Activated CD4-positive, alpha-beta T cell treated with anti-CD3 and anti-CD28 coated beads, Interleukin-2, amount 50 U/mL, for 16 hours (primary cell): ENCODE measurements around the gene SPTLC3.
"Not testable (repeated sequence)": the region's sequence is repeated elsewhere in the genome, so short reads cannot be mapped to it uniquely, and the experiment has no call there.

Source experiments
- DNase-seq: peaks from one replicate; pipeline ENCODE4 v3.0.0-alpha.2; 2020

SPTLC3 gene

DNA sequence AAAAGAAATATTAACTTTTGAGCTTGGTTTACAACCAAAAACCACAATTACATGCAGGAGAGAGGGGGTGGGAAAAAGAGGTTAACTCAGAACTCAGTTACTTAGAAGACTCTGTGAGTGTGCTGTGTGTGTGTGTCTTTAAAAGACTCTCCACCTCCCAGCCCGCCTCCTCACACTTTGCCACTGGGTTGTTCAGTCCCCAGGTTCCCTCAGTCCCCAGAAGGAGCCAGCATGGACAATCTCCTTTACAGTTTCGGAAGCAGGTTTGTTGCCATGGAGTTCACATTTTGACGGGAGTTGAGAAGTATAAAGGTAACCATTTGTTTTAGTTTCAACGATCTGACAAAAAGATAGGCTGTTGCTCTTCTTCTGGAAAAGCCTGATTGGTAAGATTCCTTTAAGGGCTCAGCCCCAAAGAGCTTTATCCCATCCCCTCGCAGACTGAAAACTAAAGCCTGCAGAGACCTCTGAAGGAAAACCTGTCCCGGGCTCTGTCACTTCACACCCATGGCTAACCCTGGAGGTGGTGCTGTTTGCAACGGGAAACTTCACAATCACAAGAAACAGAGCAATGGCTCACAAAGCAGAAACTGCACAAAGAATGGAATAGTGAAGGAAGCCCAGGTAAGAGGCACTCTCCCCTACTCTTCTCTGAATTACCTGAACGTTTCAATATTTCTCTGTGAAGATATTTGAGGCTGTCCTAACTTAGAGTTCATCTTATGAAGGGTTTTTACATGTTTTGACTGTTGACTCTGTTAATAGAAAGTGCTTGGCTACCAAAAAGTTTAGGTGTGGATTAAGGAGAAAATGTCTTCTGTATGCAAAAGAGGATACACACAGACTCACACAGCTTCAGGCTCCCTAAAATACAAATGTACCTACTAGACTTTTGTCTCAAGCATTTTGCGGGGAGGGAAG, at the start of gene SPTLC3:
Gene SPTLC3 (plus strand): TSS at position 212 of the 921 bp plus-strand sequence. CDS start 296 bp downstream, at position 508.
- no peak for DNase-seq

DNA sequence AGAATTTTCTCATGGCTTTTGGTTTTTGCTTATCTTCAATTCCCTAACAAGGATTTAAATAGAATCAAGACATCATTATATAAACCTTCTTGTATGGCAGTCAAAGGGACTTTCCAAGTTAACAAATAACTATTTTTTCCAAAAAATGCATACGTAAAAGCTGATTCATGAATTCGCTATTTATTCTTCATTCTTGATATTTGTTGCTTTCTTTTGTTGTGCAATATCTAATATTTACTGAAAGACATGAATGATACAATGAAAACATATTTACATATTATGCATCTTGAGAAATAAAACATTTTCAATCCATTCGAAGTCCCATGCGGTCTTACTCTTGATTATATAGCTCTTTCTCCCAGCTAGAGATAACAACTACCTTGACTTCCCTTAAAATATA, 47.0 kb upstream of the SPTLC3 start:
- DNase-seq: no peak

DNA sequence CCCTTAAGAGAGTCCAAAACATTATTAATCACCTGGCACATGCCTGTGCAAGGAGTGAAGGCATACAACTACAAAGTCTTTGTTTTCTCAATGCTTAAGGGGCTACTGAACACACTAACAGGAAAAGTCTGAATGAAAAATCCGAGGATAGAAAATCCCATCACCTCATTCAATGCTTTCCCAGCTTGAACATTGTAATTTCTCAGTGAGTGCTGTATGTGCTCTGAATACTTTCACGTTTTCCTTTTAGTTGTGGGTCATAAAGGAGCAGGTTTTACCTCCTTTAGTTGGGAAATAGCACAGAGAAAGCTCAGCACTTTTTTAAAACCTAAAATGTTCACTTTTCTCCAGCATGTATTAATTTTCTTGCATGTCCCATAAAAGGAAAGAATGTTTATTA, 45.9 kb upstream of the SPTLC3 start:
- DNase-seq: no peak

DNA sequence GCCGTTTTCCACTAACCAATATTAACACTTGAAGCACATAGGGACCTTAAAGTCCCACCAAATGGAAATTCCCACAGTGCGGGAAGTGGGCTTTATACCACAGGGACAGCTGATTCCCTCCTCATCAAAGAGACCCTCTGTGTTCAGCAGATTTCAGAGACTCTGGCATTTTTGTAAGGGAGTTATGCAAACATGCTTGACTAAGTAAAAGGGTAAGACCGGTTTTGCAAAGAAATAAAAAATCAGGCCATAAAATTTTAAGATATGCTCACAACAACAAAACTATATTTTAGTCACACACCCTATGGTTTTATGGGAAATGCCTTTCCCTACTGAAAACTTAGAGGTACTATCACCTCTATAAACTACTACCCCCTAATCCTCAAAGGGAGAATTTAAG, 45.4 kb upstream of the SPTLC3 start:
- DNase-seq: no peak

DNA sequence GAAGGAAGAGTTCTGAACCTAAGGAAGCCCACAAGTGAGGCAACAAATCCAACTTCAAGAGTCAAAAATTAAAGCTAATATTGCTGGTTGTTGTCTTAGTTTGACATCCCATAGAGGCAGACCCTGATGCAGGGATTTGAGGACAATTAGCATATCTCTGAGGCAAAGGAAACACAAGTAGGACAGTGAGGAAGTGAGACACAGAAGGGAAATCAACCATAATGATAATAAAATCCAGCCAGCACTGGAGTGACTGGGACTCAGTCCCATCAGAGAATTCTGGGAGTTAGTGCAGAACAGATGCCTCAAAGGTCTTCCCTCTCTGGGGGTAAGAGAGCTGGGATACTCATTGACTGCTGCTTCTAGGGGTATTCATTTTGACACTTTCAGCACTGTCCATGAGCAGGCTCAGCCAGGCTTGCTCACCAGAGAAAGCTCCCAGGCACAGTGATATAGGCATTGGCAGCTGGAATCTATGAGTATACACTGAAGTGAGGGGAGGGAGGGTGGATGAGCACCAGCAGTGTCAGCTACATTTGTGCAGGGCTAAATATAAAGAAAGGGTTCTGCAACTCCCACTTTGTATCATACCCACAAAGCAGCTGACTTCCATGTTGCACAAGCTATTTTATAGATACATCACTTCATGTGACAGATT, 43.4 kb upstream of the SPTLC3 start:
- DNase-seq: no peak

DNA sequence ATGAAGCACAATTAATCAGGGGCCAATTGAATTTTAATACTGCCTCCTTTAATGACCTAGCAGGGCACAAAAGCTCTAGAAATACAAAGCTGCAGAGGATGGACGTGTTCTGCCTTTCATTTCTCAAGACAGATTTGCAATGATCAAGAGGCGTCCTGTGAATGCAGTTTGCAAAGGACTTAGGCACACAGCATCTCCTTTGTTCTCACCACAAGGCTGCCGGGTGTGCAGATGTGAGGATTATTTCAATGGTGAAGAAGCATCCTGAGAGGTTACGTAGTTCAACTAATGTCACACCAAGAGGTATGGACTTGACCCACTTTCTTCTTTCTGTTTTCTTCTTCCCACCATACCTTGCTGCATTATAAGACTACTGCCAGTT, 42.9 kb upstream of the SPTLC3 start:
- no peak for DNase-seq

DNA sequence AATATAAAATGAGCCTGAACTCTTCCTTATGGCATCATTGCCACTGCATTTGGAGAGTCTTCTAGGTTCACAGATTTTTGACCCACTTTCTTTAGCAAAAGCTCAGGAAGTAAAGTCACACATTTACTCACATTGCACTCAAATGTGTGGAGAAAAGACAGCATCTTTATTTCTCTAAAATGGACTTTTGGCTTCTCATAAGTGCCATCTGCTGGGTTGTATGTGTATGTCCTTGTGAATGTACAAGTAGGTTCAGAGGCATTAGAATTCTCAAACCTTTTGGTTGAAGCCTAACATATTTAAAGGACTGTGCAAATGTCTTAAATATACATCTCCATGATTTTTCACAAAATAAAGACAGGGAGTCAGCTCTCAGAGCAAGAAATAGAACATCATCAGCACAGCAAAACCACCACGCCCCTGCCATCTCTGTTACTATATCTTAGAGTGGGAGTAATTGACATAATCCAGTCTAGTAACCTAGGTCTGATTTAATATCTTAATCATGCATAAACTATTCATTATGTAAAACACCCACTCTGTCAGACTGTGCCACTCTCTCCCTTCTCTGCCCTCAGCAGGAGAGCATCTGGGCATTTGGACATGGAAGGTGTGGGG, 42.2 kb upstream of the SPTLC3 start:
- DNase-seq: no peak

DNA sequence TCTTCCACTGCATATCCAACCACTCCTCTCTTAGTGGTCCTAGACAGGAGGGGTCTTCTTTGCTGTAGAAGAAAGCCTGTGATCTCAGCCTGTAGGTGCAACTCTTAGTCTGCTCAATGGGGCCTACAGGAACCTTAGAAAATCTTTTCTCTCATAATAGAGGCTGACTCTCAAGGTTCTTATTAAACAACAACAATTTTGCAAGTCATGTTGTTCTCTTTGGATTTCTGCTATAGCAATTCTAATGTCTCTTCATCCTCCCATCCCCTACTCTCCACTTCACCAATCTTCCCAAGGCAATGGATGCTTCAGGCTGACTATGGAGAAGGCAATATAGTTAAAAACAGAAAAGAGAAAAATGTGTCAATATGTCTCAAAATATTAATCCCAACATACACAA, 40.8 kb upstream of the SPTLC3 start:
- no peak for DNase-seq

DNA sequence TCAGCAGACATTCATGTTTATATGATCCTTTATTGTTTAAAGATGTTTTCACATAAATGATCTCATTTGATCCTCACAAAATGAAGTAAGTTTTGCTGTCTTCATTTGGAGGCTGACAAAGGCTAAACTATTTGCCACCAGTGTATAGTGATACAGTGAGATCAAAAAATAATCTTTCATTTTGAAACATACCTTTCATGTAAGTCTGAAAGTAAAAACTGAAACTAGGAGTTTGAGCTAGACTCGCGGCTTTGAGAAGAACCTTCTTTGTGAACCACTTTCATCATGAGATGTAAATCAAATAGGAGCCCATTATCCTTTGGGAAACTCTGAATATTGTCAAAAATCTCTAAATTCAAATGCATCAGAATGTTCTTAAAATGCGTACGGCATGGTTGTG, 40.3 kb upstream of the SPTLC3 start:
- DNase-seq: no peak

DNA sequence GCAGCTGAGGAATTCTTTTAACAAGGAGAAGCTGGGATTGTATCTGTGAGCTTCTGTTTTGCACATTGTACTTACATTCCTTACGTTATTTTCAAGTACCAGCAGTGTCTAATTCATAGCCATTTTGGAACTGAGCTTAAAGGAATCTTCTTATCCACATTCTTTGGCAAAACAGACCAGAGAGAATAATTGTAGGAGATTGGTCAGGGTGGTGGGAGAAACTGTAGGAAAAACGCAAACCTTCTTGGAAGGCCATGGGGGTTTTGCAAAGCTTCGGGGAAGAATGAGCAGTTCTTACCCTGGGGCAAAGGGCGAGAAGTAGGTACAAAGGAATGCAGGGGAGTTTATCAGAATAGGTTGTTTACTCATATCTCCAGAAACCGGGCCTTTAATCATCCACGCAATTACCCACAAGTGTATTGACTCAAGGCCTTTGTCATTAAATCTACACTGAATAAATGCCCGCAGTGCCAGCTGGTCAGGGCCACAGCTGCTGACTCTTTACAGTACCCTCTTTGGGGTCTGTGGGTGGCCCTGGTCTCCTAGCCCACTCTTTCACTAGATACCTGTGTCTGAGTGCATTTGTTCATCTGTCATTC, 39.6 kb upstream of the SPTLC3 start:
- no peak for DNase-seq

DNA sequence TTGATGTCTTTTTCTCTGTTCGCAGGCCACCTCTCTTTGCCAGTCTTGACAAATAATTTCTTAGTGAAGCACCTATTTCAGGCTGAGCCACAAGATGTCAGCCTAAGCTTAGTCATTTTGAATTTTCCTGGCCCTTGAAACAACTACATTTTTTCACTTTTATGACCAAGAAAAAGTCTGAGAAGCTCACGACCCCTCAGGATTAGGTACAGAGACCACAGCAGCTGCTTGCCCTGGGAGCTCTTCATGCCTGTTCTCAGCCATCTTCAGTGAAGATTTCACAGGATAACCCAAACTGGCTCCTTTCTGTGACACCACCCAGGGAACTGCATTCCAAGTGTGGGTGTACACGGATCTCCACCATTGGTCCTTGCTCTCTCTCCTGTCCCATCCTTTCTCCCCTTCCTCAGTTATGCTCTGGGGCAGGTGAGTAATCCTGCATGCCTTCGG, 38.4 kb upstream of the SPTLC3 start:
- no peak for DNase-seq

DNA sequence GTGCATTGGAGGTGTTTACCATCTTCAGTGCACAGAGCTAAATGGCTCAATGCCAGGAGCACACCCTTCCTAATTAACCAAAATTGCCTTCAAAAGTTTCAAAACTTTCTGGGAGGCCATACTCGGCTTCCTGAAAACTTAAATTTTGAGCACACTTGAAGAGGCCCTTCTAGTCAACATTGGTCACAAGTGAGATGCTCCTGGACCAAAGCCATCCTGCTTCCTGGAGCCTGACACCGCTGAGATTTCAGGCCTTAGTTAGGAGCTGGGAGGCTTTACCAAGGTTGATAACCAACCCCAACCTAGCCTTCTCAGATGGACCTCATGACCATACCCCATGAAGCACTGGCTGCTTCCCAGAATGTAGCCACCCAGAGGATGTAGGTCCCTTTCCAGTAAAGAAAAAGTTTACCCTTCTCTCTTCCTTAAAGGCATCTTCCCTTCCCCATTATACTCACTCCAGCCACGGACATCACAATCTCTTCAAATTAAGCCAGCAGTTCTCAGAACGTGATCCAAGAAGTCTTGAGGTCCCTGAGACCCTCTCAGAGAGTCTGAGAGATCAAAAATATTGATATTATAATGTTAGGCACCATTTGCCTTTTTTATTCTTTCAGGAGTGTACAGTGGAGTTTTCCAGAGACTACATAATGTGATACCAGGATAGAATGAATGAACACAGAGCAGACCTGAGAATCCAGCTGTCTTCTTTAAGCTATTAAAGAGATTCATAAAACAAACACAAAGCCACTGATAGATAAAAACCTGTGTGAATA, 32.8 kb upstream of the SPTLC3 start:
- no peak for DNase-seq

DNA sequence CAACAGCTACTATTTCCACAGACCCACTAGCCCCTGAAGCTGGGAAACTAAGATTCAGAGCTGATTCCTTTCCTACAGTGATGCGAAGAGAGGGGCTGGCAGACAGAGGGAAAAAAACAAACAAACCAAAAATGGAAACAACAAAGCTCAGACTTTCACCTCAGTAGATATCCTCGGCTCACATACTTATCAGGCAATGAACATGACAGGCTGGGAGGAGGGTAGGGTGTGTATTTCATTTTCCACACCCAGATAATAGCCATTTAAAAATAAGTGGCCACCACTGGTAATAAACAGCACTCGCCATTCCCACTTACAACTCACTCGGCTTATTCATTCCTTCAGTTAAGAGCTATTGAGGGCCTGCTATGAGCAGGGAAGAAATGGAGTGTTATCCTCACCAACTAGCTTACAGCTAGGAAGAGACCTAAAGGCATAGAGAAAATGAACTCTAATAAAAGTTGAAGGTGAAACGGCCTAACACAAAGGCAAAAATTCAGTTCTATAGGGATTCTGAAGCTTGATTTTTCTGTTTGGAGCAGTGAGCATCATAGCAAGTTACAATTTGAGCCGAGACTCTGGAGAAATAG, 32.0 kb upstream of the SPTLC3 start:
- DNase-seq: no peak

DNA sequence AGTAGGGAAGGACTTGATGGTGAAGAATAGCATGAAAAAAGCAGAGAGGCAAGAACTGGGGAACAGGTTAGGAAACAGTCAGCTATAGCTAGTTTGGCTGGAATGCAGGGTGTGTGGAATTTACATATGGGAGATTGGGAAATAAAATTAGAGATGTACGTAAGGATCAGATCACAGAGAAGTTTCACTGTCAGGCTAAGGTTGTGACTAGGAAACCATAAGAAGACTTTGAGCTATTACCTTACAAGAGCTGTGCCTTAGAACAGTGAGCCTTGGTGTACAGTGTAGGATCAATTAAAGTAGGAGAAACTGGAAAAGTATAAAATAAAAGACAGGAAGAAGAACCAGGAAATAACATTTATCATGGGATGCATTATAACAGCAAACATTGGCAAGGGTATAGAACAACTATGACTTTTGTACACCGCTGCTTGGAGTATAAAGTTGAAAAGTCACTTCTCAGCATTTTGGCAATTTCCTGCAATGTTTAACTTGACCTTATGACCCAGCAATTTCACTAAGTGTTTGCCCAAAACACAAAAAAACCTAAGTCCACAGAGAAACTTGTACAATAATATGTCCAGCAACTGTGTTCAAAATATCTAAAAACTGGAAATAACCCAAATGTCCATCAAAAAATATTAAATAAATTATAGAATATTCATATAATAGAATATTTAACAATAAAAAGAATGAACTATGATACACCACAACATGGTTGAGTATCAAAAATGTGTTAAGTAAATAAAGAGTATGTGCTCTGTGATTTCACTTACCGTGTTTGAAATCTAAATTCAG, 31.2 kb upstream of the SPTLC3 start:
- no peak for DNase-seq

DNA sequence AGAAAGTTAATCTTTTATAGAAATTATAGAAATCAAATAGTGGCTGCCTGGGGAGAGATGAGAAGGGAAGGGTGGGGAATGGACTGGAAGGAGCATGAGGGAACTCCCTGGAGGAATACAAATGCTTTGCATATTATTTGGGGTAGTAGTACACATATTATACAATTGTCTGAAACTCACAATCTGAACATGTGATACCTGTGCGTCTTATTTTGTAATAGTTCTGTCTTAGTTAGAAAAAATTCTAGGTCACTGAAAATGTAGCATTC, 30.7 kb upstream of the SPTLC3 start:
- DNase-seq: no peak

DNA sequence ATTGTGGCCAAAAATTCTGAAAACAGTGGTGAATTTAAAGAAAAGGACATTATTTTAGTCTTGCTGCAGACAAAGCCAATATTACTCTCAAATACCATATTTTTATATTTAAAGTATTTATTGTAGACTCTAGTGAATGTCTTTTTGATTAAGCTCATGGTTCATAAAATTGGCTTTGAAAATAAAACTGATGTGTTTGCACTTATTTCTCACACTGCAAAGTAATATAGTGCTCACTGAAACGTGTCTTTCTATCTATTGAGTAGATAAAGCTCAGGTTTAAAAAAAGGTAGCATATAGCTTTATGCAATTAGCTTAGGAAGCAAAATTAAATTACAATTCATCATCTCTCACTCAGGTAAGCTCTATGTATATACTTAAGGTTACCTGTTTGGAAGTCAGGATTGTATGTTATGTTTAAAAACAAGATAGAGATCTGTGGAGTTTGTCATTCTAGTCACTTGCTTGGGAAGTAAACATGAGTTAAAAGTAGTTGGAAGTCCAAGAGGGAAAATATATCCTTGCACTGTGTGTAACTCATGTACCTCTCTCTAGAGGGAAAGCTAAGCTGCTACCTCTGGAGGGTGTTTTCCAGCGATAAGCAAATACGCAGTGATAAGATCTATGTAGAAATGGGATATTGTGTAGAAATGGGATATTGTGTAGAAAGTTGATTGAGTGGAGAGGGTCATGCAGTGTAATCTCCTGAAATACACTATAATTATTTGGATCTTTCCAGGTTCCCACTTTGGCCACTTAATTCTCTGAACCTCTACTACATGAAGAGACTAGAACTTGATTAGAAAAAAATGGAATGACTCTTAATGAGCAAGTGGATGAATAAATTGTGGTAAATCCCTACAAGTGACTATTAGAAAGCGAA, 29.9 kb upstream of the SPTLC3 start:
- no peak for DNase-seq

DNA sequence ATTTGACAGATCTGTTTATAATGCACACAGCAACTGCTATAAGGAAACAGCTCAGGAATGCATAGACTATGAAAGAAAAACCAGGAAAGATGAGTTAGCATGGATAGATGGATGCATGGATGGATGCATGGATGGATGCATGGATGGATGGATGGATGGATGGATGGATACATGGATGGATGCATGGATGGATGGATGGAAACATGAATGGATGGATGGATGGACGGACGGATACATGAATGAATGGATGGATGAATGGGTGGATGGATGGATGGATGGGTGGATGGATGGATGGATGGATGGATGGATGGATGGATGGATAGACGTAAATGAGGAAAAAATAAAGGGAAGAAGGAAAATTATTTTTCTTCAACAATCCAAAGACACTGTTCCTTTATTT, 29.1 kb upstream of the SPTLC3 start:
- DNase-seq: not testable (repeated sequence)

DNA sequence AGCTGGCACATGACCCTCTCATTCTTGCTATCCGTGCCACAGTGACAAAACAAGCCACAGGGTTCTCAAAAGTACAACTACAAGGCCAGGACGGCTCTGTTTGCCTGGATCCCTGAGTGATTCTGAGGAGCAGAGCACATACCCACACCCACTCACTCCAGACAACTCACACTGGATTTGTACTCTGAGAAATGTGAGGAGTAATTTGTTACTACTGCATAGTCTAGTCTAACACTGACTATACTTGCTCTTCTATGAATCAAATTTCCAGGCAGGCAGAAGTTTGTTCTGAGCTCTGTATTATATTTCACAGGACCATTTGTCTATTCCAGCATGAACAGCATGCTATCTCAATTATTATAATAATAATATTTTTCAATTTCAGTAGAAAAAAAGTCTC, 26.7 kb upstream of the SPTLC3 start:
- DNase-seq: no peak

DNA sequence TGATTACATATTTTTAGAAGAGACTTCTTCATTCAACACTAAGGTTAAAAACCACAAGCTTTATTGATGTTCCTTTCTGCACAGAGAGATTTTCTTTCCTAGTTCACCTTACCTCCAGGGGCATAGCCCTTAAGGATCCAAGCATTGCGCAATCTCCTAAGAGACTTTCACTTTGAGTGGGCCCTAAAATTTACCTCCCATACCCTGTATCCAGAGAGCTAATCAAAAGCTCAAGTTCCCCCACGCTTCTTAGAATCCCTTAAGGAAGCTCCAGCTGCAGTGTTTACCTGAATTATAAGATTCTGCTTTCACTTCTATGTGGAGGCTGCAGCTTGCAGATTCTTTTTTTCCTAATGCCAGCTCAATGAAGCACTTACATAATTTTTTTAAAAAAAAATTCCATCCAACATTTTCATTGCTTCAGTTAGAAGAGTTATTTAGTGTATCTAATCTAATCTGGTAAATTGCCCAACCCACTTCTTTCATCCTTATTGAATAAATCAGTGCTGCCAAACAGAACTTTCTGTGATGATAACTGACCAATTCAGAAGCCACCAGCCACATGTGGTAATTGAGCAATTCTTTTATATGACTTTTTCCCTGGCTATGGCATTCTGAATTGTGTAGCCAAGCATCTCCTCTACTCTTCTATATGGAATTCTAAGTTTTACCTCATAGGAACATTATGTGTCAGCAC, 24.6 kb upstream of the SPTLC3 start:
- DNase-seq: no peak

DNA sequence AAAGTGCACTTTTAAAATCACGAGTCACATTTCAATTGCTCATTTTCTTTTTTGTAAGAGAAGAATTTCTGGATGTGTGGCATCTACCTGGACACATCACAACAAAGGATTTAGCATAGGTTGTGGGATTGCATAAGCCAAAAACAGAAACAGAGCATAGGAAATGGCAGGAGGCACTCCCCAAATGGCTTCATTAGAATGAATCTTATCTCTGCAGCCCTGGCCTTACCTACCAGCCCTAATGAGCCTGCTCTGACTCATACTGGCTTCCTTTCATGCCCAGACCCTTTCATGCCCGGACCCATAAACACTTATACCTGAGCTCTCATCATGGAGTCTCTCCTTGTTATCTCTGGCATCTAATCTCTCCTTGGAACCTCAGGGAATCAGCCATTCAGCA, 23.9 kb upstream of the SPTLC3 start:
- DNase-seq: no peak
